HAP-1 (cell line): ENCODE results near the gene UGT1A8.
"Not testable (repeated sequence)": the region's sequence is repeated elsewhere in the genome, so short reads cannot be mapped to it uniquely, and the experiment has no call there.

Source experiments
- DNase-seq, 2 experiments: peaks; one replicate each; pipeline ENCODE4 v3.0.0-alpha.2; 2016 to 2020; ENCODE audit warnings: low spot score in 2 of 2
- H3K27me3 ChIP-seq: fragments of 250-450 bp; sonication (Bioruptor Pico); 2 replicates; pipeline ENCODE4 v1.5.1; 2020; ENCODE audit warnings: low read depth, mild to moderate bottlenecking, moderate library complexity
- H3K36me3 ChIP-seq: fragments of 250-450 bp; sonication (Bioruptor Pico); replicated peaks from 2 replicates; pipeline ENCODE4 v1.5.1; 2020; ENCODE audit warnings: mild to moderate bottlenecking
- H3K4me1 ChIP-seq: fragments of 250-450 bp; sonication (Bioruptor Pico); 2 replicates; pipeline ENCODE4 v1.5.1; 2020; ENCODE audit warnings: mild to moderate bottlenecking
- H3K4me3 ChIP-seq: fragments of 250-450 bp; sonication (Bioruptor Pico); 2 replicates; pipeline ENCODE4 v1.5.1; 2020; ENCODE audit warnings: mild to moderate bottlenecking, moderate library complexity
- H3K9me3 ChIP-seq: fragments of 250-450 bp; sonication (Bioruptor Pico); 2 replicates; pipeline ENCODE4 v1.5.1; 2020; ENCODE audit warnings: mild to moderate bottlenecking, moderate library complexity
- in situ Hi-C: fragments of 300-500 bp; cut with MboI; formaldehyde crosslinking; loops from 3 replicates; pipeline ENCODE4 v1.14.3; 2020; ENCODE audit warnings: low sequenced_read_pairs, inconsistent platforms, mixed read lengths

UGT1A8 gene

GRCh38 chr2:233736868-233737653 lies 119.6 kb downstream of the UGT1A8 start:
- H3K27me3 ChIP-seq, DNase-seq, in situ Hi-C loops, H3K36me3 ChIP-seq, H3K4me3 ChIP-seq, H3K9me3 ChIP-seq, H3K4me1 ChIP-seq: not testable (repeated sequence)

GRCh38 chr2:233740870-233741269 lies 123.4 kb downstream of the UGT1A8 start:
- Histone ChIP-seq H3K9me3 (no peaks in the 10 kb centered on the region), H3K36me3 (no peaks in the 10 kb centered on the region), H3K27me3 (no peaks in the 10 kb centered on the region), H3K4me3 (no peak overlapping the region), H3K4me1 (no peaks in the 10 kb centered on the region)
- in situ Hi-C loops, result no loop called here
- DNase-seq, result no peak

- no peaks in the 10 kb centered on the region for H3K36me3 ChIP-seq
- no peaks in the 10 kb centered on the region for H3K9me3 ChIP-seq
- in situ Hi-C loops, result no loop called here
- no peaks in the 10 kb centered on the region for H3K4me1 ChIP-seq
- no peak for DNase-seq
- no peaks in the 10 kb centered on the region for H3K27me3 ChIP-seq
- no peak overlapping the region for H3K4me3 ChIP-seq
Observed at GRCh38 chr2:233743464-233744259, 126.2 kb downstream of the UGT1A8 start.

- Histone ChIP-seq H3K4me1 (no peaks in the 10 kb centered on the region), H3K27me3 (no peaks in the 10 kb centered on the region), H3K36me3 (no peaks in the 10 kb centered on the region), H3K4me3 (no peak overlapping the region), H3K9me3 (no peaks in the 10 kb centered on the region)
- no peak for DNase-seq
- in situ Hi-C loops, result no loop called here
Observed at GRCh38 chr2:233745073-233745755, 127.8 kb downstream of the UGT1A8 start.

GRCh38 chr2:233745838-233746237 lies 128.4 kb downstream of the UGT1A8 start:
- in situ Hi-C loops, H3K9me3 ChIP-seq, DNase-seq, H3K4me1 ChIP-seq, H3K27me3 ChIP-seq, H3K4me3 ChIP-seq, H3K36me3 ChIP-seq: not testable (repeated sequence)

- no peaks in the 10 kb centered on the region for H3K4me1 ChIP-seq
- no peaks in the 10 kb centered on the region for H3K27me3 ChIP-seq
- peaks cover 3% of the 10 kb centered on the region for H3K9me3 ChIP-seq
- in situ Hi-C loops, result no loop called here
- H3K36me3 ChIP-seq, result no peaks in the 10 kb centered on the region
- no peak for DNase-seq
- no peak overlapping the region for H3K4me3 ChIP-seq
Observed at GRCh38 chr2:233746475-233747282, 129.2 kb downstream of the UGT1A8 start.

GRCh38 chr2:233747283-233747544 lies 129.8 kb downstream of the UGT1A8 start:
- in situ Hi-C loops, result no loop called here

GRCh38 chr2:233750689-233751088 lies 133.3 kb downstream of the UGT1A8 start:
- H3K4me1 ChIP-seq, H3K27me3 ChIP-seq, H3K4me3 ChIP-seq, H3K9me3 ChIP-seq, in situ Hi-C loops, H3K36me3 ChIP-seq, DNase-seq: not testable (repeated sequence)

More at GRCh38 chr2:233747283-233747544, 129.8 kb downstream of the UGT1A8 start:
- DNase-seq, result no peak
- Histone ChIP-seq H3K36me3 (no peaks in the 10 kb centered on the region), H3K4me1 (no peaks in the 10 kb centered on the region), H3K9me3 (peaks cover 3% of the 10 kb centered on the region), H3K4me3 (no peak overlapping the region), H3K27me3 (no peaks in the 10 kb centered on the region)

- H3K4me1 ChIP-seq, H3K36me3 ChIP-seq, H3K27me3 ChIP-seq, H3K4me3 ChIP-seq, in situ Hi-C loops, H3K9me3 ChIP-seq, DNase-seq: not testable (repeated sequence)
Observed at GRCh38 chr2:233751212-233752009, 134.0 kb downstream of the UGT1A8 start.

- no peaks in the 10 kb centered on the region for H3K27me3 ChIP-seq
- H3K9me3 ChIP-seq, result peaks cover 3% of the 10 kb centered on the region
- H3K4me3 ChIP-seq, result no peak overlapping the region
- H3K36me3 ChIP-seq, result no peaks in the 10 kb centered on the region
- DNase-seq, result no peak
- peaks cover 8% of the 10 kb centered on the region for H3K4me1 ChIP-seq
- in situ Hi-C loops, result no loop called here
Observed at GRCh38 chr2:233754872-233755611, 137.6 kb downstream of the UGT1A8 start.

GRCh38 chr2:233756429-233757081 lies 139.1 kb downstream of the UGT1A8 start:
- no peak for DNase-seq
- Histone ChIP-seq H3K27me3 (no peaks in the 10 kb centered on the region), H3K36me3 (no peaks in the 10 kb centered on the region), H3K4me3 (no peak overlapping the region), H3K4me1 (peaks cover 8% of the 10 kb centered on the region), H3K9me3 (no peaks in the 10 kb centered on the region; the same call in 1 of the 2 replicates)
- in situ Hi-C loops, result no loop called here

- no peak for DNase-seq
- H3K4me3 ChIP-seq, result no peak overlapping the region
- H3K4me1 ChIP-seq, result peaks cover under 1% of the 10 kb centered on the region; the same call in 1 of the 2 replicates
- no peaks in the 10 kb centered on the region for H3K9me3 ChIP-seq
- in situ Hi-C loops, result no loop called here
- no peaks in the 10 kb centered on the region for H3K36me3 ChIP-seq
- peaks cover 7% of the 10 kb centered on the region; the same call in 1 of the 2 replicates for H3K27me3 ChIP-seq
Observed at GRCh38 chr2:233758141-233758540, 140.7 kb downstream of the UGT1A8 start.
